GM15510 (cell line): ENCODE results near the gene CMTM3.

Experiments used
- POLR2A ChIP-seq: IDR thresholded peaks from 3 replicates; pipeline ENCODE4 v1.6.1; 2011; ENCODE audit warnings: borderline replicate concordance; ENCODE audit not compliant: insufficient read length; ENCODE audit errors: extremely low read depth

The CMTM3 gene

DNA sequence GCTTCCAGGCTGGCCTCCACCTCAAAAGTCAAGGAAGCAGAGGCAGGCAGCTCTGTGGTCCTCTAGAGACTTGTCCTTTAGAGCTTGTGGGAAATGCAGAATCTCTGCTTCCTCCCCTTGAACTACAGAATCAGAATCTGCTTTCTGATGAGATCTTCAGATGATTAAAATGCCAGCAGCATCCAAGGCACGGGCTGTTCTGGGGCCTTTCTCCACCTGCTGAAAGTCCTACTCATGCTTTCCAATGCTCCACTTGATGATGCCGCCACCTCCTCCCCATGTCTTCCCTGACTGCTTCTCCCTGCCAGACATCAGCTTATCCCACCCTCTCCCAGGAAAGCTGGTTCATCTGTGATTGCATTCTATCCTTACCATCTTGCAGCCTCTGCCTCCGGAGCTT, 33.3 kb downstream of the CMTM3 start:
- no peak for TF ChIP-seq POLR2A

DNA sequence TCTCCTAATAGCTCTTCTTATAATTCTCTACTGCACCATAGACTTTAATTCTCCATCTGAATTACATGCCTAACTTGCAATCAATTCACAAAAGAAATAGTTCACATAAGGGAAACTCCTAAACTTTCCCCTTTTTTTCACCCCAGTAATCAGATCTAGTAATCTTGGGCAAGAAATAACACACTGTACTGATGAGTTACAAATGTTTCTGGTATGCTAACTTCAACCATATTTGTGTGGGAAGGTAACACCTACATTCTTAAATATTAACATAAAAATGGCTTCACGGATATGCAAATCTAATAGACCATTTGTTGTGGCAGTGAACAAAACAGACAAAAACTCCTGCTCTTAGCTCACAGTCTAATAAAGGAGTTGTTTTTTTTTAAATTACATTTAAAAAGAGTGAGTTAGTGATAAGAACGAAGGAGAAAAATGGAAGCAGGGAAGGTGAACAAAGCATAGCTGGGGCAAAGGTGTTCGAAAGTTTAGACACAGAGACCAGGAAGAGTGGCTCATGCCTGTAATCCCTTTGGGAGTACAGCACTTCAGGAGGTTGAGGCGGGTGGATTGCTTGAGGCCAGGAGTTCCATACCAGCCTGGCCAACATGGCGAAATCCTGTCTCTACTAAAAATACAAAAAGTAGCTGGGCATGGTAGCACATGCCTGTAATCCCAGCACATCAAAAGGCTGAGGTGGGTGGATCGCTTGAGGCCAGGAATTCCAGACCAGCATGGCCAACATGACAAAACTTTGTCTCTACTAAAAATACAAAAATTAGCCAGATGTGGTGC, 34.8 kb downstream of the CMTM3 start:
- no peak for TF ChIP-seq POLR2A

DNA sequence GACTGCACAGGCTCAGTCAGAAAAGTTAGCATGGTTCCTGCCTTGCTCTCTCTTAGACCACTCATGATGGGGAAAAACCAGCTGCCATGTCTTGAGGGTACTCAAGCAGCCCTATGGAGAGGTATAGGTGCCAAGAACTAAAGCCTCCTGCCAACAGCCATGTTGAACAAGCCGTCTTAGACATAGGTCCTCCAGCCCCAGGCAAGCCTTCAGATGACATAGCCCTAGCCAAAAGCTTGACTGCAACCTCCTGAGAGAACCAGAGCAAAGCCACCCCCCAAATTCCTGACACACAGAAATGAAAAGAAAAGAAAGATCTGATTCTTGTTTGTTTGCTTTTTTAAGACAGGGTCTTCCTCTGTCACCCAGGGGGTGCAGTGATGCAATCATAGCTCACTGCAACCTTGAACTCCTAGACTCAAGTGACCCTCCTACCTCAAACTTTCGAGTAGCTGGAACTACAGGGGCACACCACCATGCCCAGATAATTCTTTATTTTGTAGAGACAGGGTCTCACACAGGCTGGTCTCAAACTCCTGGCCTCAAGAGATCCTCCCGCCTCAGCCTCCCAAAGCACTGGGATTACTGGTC, 36.3 kb downstream of the CMTM3 start:
- TF ChIP-seq POLR2A, result no peak

DNA sequence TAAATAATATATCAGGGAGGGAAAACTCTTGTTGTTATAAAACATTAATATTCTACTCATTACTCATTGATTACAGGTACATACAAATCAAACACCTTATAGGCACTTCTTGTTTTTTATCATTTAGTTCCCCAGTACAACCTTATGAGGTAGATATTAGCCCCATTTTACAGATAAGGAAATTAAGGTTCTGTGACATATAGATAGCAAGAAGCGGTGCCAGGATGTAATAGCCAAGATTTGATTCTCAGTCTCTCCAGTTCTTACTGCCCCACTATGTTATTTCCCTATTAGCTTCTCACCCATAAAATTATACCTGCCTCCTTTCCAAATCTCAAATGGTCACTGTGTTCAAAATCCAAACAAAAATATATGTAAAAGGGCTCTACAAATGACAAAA, 36.9 kb downstream of the CMTM3 start:
- no peak for TF ChIP-seq POLR2A

DNA sequence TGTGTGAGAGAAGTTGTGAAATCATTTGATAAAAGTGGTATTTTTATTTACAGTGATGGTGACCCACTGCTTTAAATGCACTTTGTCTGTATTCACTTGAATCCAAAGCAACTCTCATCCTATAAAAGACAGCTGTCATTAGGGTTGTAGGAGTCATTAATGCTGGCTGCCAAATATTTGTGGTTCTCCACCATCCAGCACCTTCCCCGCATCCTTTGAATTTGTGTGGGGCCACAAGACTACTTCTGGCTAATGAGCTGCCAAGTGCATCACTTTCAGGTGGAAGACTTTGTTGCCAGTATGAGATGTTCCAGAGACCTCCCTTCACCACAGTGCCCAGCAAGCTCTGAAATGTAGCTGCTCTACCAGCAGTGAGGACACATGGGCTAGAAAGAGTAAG, 43.4 kb downstream of the CMTM3 start:
- TF ChIP-seq POLR2A, result no peak

DNA sequence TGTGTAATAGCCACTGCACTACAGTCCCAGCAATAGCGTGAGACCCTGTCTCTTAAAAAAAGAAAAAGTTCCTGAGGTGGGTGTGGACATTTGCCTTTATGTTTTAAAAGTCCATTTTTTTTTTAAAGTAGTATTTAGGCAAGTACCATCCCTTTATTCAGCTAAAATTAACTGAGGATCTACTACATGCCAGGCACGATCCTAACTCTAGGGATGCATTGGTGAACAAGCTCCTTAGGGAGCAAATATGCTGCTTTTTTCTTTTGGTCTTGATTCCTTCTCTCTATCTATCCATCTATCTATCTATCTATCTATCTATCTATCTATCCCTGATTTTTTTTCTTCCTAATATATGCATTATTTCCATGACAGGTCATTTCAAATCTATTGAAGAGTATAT, 44.7 kb downstream of the CMTM3 start:
- TF ChIP-seq POLR2A, result no peak

DNA sequence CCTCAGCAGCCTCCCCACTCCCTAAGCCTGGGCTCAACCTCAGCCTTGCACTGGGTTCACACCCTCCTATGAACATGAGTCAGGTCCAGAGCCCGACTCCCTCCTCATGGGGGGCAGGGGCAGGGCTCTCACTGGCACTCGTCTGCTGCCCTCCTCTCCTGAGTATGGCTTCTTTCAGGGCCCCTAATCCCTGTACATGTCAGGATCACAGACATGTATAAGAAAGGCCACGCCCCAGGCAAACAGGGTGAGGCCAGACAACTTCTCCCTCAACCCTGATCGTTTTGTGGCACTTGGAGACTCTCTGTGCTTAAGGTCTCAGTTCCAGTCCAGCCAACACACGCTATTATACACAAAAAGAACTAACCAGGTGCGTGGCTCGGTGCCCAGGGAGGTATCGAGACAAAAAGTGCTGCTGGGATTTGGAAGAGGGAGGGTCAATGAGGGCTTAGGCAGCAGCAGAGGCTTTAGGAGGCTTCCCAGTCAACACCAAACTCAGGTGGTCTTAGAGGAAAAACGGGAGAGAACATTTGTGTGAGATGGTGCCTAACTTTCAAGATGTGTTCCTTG, 45.2 kb downstream of the CMTM3 start:
- TF ChIP-seq POLR2A, result no peak

- TF ChIP-seq POLR2A, result no peak
Measured at GRCh38 chr16:66650707-66651473, 46.4 kb downstream of the CMTM3 start.

DNA sequence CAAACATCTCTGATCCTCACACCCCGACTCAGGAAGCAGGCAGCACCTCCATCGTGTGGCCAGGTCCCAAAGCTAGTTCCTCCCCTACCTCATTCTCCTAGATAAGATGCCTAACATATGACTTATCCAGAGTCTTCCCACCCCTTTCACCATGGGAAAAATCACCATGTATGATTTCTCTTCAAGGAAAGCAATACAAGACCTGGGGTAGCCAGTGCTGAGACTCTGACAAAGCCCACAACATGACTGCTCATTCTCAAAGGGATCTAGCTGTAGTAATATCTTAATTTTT, 46.9 kb downstream of the CMTM3 start:
- no peak for TF ChIP-seq POLR2A

GRCh38 chr16:66651965-66652364, 47.5 kb downstream of the CMTM3 start:
- TF ChIP-seq POLR2A, result no peak

- no peak for TF ChIP-seq POLR2A
Measured at GRCh38 chr16:66652661-66653360, 48.3 kb downstream of the CMTM3 start.

DNA sequence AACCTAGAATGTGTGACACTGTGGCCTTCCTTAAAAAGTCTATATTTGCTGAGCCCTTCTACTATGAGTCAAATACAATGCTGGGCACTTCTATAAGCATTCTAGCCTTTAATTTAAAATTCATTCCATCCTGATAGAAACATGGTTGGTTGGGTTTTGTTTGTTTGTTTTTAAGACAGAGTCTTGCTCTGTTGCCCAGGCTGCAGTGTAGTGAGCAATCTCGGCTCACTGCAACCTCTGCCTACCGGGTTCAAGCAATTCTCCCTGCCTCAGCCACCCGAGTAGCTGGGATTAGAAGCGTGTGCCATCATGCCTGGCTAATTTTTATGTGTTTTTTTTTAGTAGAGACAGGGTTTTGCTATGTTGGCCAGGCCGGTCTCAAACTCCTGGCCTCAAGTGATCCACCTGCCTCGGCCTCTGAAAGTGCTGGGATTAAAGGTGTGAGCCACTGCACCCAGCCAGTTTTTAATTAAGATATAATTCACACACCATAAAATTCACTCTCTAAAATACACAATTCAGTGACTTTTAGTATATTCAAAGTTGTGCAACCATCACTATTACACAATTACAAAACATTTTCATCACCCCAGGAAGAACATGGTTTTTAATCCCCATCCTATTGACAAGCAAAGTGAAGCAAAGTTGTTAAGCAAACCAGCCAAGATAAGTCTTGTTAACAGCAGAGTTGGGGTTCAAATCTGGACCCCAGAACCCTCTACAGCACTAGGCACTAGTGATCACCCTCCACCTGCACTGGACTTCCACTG, 49.3 kb downstream of the CMTM3 start:
- no peak for TF ChIP-seq POLR2A

- TF ChIP-seq POLR2A, result no peak
Measured at GRCh38 chr16:66656547-66656946, 52.0 kb downstream of the CMTM3 start.
